OCI-LY3 (cell line): ENCODE results near the gene ZNF362.

Source experiments
- H2AFZ ChIP-seq: fragments of 200-600, 300-600 bp; shearing (Covaris generic); 2 replicates; pipeline ENCODE4 v1.6.0; 2014; ENCODE audit warnings: antibody characterized with exemption, low read depth, low read length
- H3K27ac ChIP-seq: fragments of 200-600, 300-600 bp; sonication (generic); 2 replicates; pipeline ENCODE4 v1.5.1; 2014; ENCODE audit warnings: mild to moderate bottlenecking, low read length, moderate library complexity, mixed read lengths
- H3K27me3 ChIP-seq: fragments of 200-600, 300-600 bp; sonication (generic); 2 replicates; pipeline ENCODE4 v1.6.1; 2014; ENCODE audit warnings: low read depth, low read length, mixed read lengths
- H3K36me3 ChIP-seq: fragments of 200-600, 300-600 bp; sonication (generic); replicated peaks from 2 replicates; pipeline ENCODE3; 2014; ENCODE audit warnings: low read depth, low read length, mixed read lengths
- H3K4me1 ChIP-seq: fragments of 300-600, 200-600 bp; sonication (generic); 2 replicates; pipeline ENCODE4 v1.6.1; 2014; ENCODE audit warnings: low read length, mixed read lengths
- H3K4me2 ChIP-seq: fragments of 200-600, 300-600 bp; sonication (generic); 2 replicates; pipeline ENCODE4 v1.6.1; 2014; ENCODE audit warnings: low read length, mixed read lengths
- H3K4me3 ChIP-seq: fragments of 300-600, 200-600 bp; sonication (generic); 2 replicates; pipeline ENCODE4 v1.5.1; 2014; ENCODE audit warnings: antibody characterized with exemption, mild to moderate bottlenecking, low read length, moderate library complexity
- H3K79me2 ChIP-seq: fragments of 300-600, 200-600 bp; shearing (Covaris generic); 2 replicates; pipeline ENCODE4 v1.6.1; 2014; ENCODE audit warnings: mild to moderate bottlenecking, low read length, mixed read lengths
- H3K9ac ChIP-seq: fragments of 300-600, 200-600 bp; shearing (Covaris generic); 2 replicates; pipeline ENCODE4 v1.6.0; 2014; ENCODE audit warnings: mild to moderate bottlenecking, low read length, moderate library complexity
- H3K9me3 ChIP-seq: fragments of 200-600, 300-600 bp; shearing (Covaris generic); 2 replicates; pipeline ENCODE4 v1.6.1; 2014; ENCODE audit warnings: low read length, mixed read lengths; ENCODE audit not compliant: insufficient read depth
- H4K20me1 ChIP-seq: fragments of 200-600, 300-600 bp; sonication (generic); 2 replicates; pipeline ENCODE4 v1.6.1; 2016; ENCODE audit warnings: low read length, mixed read lengths; ENCODE audit not compliant: insufficient read depth
- CTCF ChIP-seq: fragments of 200-600, 300-600 bp; sonication (generic); IDR thresholded peaks from 2 replicates; pipeline ENCODE4 v1.5.1; 2014; ENCODE audit warnings: antibody characterized with exemption, low read length, low read depth
- EZH2phosphoT487 ChIP-seq: fragments of 200-600 bp; shearing (Covaris generic); IDR thresholded peaks from 2 replicates; pipeline ENCODE4 v1.6.1; 2018; ENCODE audit warnings: antibody characterized with exemption, mixed run types, low read depth

ZNF362 gene

GRCh38 chr1:33271666-33272505 is 15.6 kb downstream of the ZNF362 start:
- Histone ChIP-seq H3K9me3 (no peaks in the 10 kb centered on the region), H3K4me1 (peaks cover 21% of the 10 kb centered on the region), H4K20me1 (peaks cover 18% of the 10 kb centered on the region; the same call in 1 of the 2 replicates), H2AFZ (no peak overlapping the region), H3K4me3 (no peak overlapping the region), H3K27me3 (no peaks in the 10 kb centered on the region), H3K4me2 (no peak overlapping the region), H3K9ac (no peak overlapping the region), H3K79me2 (no peaks in the 10 kb centered on the region), H3K27ac (no peak overlapping the region), H3K36me3 (no peaks in the 10 kb centered on the region)
- TF ChIP-seq EZH2phosphoT487 (no peak), CTCF (no peak)

DNA sequence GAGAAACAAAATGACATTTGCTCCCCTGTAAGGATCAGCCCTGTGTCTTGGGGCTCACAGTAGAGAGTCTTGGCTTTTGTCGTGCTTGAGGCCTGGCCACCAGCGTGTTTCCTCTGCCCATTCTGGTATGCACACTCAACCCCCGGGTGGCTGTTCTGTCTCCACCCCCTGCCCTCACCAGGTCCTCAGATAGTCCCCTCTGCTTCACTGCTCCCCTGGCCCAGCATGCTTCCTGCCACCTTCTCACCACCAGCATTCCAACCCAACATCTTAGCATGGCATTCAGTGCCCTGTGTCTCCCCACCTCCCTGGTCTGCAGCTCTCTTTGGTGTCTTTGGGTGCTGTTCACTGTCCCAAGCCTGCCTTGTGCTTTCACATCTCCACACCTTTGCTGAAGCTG is 16.2 kb downstream of the ZNF362 start:
- Histone ChIP-seq H3K4me1 (peaks cover 21% of the 10 kb centered on the region), H3K4me2 (no peak overlapping the region), H3K9ac (no peak overlapping the region), H3K27ac (no peak overlapping the region), H3K79me2 (no peaks in the 10 kb centered on the region), H2AFZ (no peak overlapping the region), H3K27me3 (no peaks in the 10 kb centered on the region), H3K36me3 (no peaks in the 10 kb centered on the region), H3K9me3 (no peaks in the 10 kb centered on the region), H3K4me3 (no peak overlapping the region), H4K20me1 (peaks cover 18% of the 10 kb centered on the region; the same call in 1 of the 2 replicates)
- TF ChIP-seq CTCF, result no peak

GRCh38 chr1:33272930-33273329 is 16.6 kb downstream of the ZNF362 start:
- Histone ChIP-seq H3K4me1 (peaks cover 21% of the 10 kb centered on the region), H3K9ac (no peak overlapping the region), H4K20me1 (peaks cover 18% of the 10 kb centered on the region; the same call in 1 of the 2 replicates), H3K79me2 (no peaks in the 10 kb centered on the region), H3K36me3 (no peaks in the 10 kb centered on the region), H3K27ac (no peak overlapping the region), H3K27me3 (no peaks in the 10 kb centered on the region), H3K9me3 (no peaks in the 10 kb centered on the region), H3K4me3 (no peak overlapping the region), H2AFZ (no peak overlapping the region), H3K4me2 (0 out of 2 replicates have a peak overlapping the region, but pooled peaks have one; percentile 22)
- TF ChIP-seq CTCF, result no peak
- no peak for TF ChIP-seq EZH2phosphoT487

GRCh38 chr1:33273406-33273805 is 17.1 kb downstream of the ZNF362 start:
- Histone ChIP-seq H3K9me3 (no peaks in the 10 kb centered on the region), H3K79me2 (no peaks in the 10 kb centered on the region), H3K4me1 (peaks cover 21% of the 10 kb centered on the region), H3K27me3 (no peaks in the 10 kb centered on the region), H3K36me3 (no peaks in the 10 kb centered on the region), H4K20me1 (peaks cover 18% of the 10 kb centered on the region; the same call in 1 of the 2 replicates), H2AFZ (no peak overlapping the region), H3K27ac (no peak overlapping the region), H3K9ac (no peak overlapping the region), H3K4me3 (no peak overlapping the region), H3K4me2 (0 out of 2 replicates have a peak overlapping the region, but pooled peaks have one; percentile 22)
- TF ChIP-seq EZH2phosphoT487, result no peak
- no peak for TF ChIP-seq CTCF
